ENCODE results near the gene ZNF397. TPM values are rescaled to one million over a fixed set of nuclear protein-coding genes. Genes with fewer than 3 reads are reported as not detected.
A peak's percentile ranks its signal among the peaks of the same experiment; 100 is the strongest.

ZNF397 gene
- total and polyA plus RNA-seq, 9 of the 15 experiments (the other 6 are each of a cell fraction or from before 2014, with no cell fraction given), result 6.4 to 24.2 (median 19.3) TPM

- TF ChIP-seq CREB3L1 (IDR thresholded peaks at IDR 0.05; ENCODE audit: borderline replicate concordance, low read depth) (no peak), TAF15 (IDR thresholded peaks at IDR 0.05; ENCODE audit: low read depth, low read length) (no peak), MXD1 (CRISPR knock-in tag; IDR thresholded peaks at IDR 0.05; ENCODE audit: borderline replicate concordance, poor library complexity, severe bottlenecking) (no peak), CEBPZ (IDR thresholded peaks at IDR 0.05; ENCODE audit: borderline replicate concordance, low read depth, low read length) (no peak), TCF7 (IDR thresholded peaks at IDR 0.05; ENCODE audit: borderline replicate concordance) (no peak), PBX2 (CRISPR knock-in tag; IDR thresholded peaks at IDR 0.05; ENCODE audit: low read depth) (no peak), PBX2 (tag; conservative IDR thresholded peaks at IDR 0.05; ENCODE audit: low read depth) (no peak), JUNB (CRISPR knock-in tag; conservative IDR thresholded peaks at IDR 0.05) (no peak), ZNF561 (CRISPR knock-in tag; conservative IDR thresholded peaks at IDR 0.05) (no peak), CHAMP1 (IDR thresholded peaks at IDR 0.05) (0 out of 2 replicates have a peak, but pooled peaks have one; percentile 42), RBM25 (IDR thresholded peaks at IDR 0.05; ENCODE audit: low read depth, low read length, severe bottlenecking) (no peak), PRMT5 (CRISPR knock-in tag; IDR thresholded peaks at IDR 0.05) (no peak), RB1 (IDR thresholded peaks at IDR 0.05; ENCODE audit: low read depth) (peak; percentile 14; the same call in 1 of the 2 replicates), XRCC3 (IDR thresholded peaks at IDR 0.05) (no peak), ZBTB12 (CRISPR knock-in tag; IDR thresholded peaks at IDR 0.05) (no peak), ZNF830 (CRISPR knock-in tag; IDR thresholded peaks at IDR 0.05) (no peak), GATAD2B (IDR thresholded peaks at IDR 0.05; ENCODE audit: borderline replicate concordance) (no peak)
Observed at GRCh38 chr18:35231052-35231451, 9.8 kb upstream of the ZNF397 start (continued).

Data from K562 (cell line).